DMS 273 treated with DMSO at 0.1 percent for 48 hours (cell line): ENCODE results near the gene FAM107A.

ENCODE experiments used
- DNase-seq: peaks from one replicate; lab custom pipeline; 2025; lab: John Stamatoyannopoulos, UW

Gene FAM107A

DNA sequence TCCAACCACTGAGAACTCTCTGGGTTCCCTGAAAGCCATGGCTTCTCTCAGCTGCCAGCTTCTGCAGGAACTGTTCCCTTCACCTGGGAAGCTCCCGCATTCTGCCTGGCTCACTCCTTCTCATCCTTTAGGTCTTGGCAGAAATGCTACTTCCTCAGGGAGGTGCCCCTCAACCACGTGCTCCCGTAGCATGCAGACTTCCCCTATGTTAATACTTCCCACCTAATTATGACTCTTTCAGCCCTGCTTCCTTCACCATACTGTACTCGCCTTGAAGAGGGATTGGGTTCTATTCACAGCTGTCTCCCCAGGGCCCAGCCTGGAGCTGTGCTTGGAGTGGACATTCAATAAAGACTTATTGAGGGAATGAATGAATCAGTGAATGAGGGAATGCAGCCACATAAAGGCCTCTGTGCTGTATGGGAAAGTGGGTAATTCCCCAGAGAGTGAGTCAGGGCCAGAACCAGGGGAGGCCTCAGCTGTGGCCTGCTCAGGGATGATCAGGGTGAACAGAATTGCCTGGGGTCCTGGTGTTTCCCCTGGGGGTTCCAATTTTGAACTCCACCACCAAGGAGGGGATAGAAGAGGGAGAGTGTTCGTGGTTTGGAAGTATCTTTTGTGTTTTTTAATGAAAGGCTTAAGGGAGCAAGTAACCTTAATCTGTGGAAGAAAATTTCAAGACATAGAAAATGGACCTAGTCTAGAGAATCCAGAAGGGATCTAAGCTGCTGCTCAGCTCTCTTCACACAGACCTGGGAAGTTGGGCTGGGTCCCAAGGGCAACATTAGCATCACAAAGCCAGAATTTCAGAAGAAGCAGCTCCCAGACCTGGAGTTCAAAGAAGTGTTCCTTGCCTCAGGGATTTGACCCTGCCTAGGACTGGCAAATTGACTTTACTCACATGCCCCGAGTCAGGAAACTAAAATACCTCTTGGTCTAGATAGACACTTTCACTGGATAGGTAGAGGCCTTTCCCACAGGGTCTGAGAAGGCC lies 14.6 kb upstream of the FAM107A start:
- DNase-seq, result no peak

DNA sequence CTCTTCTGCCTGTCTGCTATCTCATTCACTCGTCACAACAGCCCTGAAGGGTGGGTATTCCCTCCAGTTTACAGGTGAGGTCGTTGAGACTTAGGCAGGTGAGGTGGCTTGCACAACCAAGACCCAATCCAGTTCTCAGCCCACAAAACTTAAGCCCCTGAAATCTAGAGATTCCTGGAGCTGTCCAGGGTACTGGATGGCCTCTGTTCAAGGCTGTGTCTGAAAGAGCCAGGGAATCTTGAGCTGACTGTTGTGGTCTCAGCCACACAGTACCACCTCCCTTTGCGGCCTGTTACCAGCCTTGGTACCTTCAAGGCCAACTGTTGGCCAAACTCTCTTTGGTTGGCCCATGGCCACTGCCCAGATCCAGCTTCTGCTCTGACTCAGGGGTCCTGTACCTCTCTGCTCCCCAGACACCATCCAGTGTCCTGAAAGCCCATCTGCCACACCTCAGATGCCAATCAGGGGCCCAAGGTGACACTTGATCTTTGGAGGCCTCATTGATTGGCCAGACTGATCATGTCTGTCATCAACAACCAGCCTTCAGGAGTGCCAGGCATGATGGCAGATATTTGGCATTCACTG lies 10.9 kb upstream of the FAM107A start:
- no peak for DNase-seq

DNA sequence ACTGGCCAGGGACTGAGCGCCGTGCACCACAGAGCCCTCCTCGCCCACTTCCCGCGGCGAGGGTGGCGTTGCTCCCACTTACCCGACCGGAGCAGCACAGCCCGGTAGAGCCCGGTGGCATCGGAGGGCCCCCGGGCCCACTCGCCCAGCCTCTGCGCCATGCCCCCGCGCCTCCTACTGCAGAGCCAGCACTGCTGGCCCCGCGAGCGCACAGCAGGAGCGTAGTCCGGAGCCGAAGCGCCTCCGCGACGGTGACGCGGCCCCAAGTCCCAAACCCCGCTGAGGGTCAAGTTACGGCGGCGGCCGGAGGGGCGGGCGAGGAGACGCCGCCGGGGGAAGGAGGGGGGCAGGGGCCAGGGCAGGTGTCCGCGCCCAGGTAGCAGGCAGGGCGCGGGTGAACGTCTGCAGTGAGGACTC lies 9.6 kb upstream of the FAM107A start:
- no peak for DNase-seq

DNA sequence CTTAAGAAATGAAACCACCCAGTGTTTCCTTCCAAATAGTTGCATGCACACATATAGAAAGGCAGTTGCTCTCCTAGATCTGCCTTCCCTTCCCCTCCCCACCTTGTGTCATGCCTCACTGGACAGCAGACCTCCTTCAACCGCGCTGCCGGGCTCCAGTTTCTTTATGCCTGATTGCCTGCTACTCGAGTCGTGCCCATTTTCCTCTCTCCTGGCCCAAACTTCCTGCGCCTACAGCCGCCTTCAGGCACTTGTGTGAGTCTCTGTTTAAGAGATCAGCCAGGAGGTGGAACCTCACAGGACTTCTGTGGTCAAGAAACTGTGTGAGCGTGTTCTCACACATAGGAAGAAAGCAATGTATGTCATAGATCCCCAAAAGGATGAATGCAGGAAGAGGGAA lies 8.8 kb upstream of the FAM107A start:
- DNase-seq, result no peak

DNA sequence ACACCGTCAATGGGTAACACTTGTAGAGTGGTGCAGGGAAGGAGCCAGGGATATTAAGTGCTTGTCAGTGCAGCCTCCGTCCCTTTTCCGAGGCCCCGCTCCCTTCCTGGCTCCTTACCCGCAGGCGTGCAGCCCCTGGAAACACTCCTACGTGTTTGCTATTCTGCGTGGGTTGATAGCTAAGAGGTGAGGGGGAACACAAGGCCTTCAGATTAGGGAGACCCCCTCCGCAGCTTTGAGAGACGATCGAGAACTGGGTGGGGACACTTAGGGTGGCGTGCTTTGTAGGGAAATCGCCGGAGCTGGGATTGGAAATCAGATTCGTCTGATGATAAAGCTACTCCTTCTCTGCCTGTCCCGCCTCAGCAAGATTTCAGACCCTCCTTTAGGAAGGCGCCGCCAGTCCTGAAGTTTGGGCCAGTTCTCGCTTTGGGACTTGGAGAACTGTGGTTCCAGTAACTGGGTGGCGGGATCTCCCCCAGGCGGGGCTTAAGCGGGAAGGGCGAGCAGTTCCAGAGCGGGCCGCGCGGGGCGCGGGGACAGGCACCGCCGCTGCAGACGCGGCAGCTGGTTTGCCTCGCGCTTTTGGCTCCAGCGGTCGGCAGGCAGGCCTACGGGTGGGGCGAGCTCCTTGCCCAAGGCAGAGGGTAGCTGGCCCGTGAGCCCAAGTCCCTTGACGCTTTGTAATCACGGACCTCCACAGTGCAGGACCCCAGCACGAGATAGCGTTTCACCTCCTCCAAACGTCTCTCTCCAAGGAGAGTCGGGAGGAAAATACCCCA lies 8.0 kb upstream of the FAM107A start:
- peak; percentile 21 for DNase-seq

DNA sequence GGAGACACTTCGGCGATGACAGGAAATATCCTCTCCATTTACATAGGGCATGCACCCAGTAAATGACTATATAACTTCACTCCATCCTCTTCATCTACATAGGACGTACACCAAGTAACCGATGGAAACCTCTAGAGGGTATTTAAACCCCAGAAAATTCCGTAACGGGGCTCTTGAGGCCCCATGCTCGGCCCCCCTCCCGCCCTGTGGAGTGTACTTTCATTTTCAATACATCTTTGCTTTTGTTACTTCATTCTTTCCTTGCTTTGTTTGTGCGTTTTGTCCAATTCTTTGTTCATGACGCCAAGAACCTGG lies 7.5 kb upstream of the FAM107A start:
- DNase-seq, result peak; percentile 17

DNA sequence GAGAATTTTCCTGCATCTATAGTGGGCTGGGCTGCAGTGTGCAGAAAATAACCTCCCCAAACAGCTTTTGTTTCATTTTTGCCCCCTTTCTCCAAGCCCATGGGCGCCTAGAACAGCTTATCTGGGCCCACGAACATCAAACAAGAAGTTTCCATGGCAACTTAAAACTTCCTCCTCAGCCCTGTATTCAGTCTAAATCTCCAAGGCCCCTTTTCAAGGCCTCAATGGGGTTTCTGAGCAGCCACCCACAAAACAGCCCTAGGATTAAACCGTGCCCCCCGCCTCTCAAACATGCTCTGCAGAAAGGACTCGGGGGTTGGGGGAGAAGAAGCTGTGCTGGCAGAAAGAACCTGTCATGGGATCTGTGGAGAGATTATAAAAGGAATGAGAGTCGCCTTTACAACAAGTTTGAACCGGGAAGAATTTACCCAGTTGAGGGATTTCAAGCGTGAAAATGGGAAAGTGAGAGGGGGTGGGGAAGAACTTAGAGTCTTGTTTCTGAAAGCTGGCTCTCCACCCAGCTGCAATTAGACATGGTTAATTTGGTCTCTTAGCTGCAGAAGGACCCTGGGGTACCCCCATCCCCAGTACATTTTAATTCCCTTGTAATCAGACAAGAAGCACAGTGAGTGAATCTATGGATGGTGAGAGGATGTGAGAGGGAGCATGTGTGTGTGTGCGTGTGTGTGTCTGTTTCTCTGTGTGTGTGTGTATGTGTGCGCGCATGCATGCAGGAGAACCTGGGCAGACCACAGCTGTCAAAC lies 4.3 kb upstream of the FAM107A start:
- no peak for DNase-seq

DNA sequence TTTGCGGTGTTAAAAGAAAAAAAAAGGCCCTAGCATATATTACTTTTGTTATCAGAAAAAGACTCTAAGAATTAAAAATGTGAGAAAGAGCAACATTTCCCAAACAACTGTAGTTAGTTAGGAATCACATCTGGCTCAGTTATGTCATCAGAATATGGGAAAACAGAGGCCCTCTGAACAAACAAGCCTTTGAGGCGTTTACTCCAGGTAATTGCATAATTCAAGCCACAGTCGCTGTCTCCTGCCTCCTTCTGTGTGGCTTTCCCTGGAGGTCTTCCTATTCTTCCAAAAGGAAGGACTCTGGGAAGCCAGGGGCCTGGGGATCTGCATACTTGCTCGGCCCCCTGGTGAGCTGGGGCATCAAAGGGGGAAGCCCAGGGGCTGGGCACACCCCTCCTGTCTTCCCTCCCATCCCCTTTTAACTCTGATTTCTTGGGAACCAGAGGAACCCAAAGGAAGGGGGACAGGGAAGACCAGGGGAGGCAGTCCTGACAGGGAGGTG lies 3.7 kb upstream of the FAM107A start:
- no peak for DNase-seq

DNA sequence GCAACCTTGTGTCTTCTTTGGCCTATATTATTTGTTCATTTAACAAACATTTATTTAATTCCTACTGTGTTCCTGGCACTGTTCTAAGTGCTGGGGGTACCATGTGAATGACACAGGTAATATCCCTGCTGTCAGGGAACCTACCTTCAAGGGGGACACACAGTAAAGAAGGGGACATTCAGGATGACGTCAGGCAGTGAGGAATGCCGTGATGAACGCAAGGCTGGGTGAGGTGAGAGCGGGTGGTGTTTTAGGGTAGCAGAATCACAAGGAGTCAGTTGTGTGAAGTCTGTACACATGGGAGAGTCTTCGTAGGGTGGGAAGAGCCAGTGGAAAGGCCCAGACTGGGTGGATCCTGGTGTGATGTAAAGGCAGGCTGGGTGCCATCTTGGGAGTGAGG lies 1.7 kb upstream of the FAM107A start:
- DNase-seq, result no peak

DNA sequence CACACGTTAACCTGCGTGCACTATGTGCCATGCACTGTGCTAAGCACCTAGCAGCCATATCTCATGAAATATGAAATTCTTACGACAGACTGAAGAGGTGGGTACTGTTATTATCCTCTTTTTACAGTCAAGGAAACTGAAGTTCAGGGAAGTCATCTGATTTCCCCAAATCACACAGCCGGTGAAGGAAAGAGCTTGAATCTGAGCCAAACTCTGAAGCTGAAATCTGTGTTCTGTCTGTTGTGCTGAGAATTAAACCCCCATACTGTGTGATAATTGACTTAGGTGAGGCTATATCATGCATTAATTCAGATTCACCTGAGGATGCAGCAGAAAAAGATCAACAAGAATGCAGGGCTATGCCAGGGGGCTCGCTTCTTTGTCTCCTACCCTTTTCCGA lies 475 bp downstream of the FAM107A start:
- DNase-seq, result no peak

DNA sequence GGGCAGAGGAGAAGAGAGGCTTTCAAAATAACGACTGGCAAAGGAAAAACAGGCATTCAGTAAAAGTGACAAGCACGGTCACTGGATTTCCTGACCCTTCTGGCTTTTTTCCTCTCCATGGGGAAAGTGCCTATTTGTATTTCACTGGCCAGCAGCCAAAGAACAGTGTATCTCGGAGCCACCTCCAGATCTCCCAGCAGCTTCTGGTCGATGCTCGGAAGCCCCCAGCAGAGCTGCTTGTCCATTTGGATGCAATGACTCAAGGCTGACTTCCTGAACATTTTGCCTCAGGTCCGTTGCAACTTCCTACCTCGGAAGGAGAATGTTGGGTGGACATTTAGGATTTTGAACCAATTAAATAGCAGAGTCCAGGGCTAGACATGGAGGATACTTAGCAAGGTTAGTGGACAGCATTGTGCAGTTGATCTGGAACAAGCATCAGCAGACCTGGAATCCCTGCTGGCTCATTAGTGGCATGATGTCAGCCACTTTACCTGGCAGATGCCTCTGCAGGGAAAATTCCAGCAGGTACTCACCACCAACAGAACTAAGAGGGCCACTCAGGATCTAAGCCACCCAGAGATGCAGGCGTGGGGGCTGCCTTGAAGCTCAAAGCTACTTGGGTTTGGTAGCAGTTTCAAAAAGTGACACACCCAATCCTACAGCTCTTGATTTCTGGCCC lies 1.1 kb downstream of the FAM107A start:
- DNase-seq, result no peak

DNA sequence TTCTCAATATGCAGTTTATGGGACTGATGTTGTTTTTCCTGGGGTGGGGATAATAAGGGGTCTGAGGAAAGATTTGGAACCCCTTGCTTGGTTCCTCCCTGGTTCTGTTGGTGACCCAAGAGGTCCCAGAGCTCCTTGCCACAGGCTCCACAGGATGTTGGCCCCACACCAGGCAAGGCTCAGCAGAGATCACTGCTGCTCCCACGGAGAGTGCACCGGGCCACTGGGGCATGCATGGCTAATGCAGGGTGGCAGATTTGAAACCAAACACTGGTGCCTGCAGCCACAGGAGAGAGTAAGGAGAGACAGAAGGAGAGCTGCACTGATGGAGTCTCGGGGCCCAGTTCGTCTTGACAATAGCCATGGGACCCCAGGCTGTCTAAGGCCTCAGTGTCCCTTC lies 2.5 kb downstream of the FAM107A start:
- DNase-seq, result no peak

DNA sequence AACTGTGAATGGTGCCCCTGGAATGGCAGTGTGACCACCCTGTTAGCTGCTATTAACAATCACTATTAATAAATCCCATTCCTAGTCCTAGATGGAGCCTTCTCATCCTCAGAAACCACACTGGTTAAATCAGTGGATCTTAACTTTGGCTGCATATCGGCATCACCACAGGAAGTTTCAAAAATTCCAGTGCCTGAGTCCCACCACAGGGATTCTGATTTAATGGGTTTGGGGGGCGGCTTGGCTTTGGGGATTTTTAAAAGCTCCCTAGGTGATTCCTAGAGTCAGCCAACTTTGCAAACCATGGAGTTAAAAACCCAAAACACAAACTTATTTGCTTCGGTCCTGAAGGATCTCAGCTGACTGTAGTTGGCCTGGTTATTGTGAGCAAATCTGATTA lies 3.1 kb downstream of the FAM107A start:
- DNase-seq, result no peak

DNA sequence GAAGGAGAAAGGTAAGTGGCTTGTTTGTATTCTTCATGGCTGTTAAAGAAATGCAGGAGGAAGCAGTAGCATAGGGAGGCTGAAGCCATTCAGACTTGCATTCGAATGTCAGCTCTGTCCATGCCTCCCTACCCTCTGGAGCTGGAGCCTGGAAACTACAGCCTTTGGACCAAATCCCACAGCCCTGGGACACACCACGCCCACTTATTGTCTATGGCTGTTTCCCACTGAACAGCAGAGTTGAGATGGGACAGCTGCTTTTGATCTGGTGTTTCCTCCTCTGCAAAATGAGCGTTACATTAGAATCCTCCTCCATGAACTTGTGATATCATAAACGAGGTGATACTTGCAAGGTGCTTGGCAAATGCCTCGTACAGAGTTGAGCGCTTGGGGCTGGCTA lies 3.6 kb downstream of the FAM107A start:
- no peak for DNase-seq

DNA sequence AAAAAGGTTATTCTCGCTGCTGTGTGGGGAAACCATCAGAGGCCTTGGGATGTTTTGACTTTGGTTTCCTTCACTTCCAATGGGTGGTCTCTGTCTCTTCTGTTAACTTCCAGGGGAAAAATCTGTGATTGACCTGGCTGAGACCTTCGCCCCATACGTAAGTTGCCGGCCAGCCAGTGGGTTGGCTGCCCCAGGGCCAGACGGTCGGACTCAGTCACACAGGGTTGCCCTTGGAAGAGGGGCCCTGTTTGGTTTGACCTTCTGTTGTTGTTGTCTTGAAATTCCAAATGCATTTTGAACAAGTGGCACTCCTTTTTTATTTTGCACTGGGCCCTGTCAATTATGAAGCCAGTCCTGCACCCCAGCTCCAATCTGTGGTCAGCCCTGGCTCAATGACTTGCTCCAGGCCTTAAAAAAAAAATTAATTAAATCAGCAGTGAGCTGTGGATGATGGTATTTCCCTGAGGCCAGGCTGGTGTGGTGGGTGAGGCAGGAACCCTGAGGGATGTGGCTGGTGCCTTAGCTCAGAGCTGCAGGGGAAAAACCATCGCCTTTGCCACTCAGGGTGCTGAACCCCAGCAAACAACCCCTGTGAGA lies 4.5 kb downstream of the FAM107A start:
- DNase-seq, result no peak

DNA sequence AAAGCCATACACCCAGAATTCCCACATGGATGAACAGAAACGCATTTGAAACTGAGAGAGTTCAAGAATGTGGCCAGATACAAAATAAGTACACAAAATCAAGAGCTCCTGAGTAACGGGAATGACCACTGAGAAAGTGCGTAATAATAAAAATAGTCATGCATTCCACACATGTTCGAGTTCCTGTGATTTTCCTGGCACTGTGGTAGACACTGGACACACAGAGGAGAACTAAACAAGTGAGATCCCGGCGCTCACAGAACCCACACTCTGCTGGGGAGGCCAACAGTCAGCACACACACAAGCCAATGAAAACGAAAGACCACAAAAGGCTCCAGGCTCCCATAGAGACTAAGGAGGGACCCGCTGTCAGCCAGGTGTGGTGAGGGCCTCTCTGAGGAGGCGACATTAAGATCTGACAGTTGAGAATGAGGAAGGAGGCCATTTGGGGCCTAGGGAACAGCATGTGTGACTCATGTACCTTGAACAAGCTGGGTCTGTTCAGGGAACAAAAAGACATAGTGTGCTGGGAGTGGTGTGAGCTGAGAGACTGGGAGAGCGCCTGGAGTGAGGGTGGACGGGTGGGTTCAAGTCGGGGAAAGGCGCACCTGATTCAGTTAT lies 5.1 kb downstream of the FAM107A start:
- DNase-seq, result no peak

DNA sequence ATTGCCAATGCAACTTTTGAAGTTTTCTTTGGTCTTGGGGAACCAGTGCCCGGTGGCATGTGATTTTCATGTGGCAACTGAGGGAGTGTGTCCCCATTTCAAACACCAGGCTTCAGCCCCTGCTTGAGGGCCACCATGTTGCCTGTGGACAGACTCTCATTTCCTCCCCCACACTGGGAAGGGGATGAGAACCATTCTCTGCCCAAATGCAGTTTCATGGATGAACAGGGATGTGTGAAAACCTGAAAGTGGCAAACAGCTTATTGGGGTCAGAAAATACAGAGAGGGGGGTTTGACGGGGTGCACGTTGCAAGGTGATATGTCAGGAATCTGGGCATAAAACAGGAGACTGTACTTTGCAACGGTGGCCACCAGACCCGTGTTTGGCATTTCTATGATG lies 6.3 kb downstream of the FAM107A start:
- DNase-seq, result no peak

DNA sequence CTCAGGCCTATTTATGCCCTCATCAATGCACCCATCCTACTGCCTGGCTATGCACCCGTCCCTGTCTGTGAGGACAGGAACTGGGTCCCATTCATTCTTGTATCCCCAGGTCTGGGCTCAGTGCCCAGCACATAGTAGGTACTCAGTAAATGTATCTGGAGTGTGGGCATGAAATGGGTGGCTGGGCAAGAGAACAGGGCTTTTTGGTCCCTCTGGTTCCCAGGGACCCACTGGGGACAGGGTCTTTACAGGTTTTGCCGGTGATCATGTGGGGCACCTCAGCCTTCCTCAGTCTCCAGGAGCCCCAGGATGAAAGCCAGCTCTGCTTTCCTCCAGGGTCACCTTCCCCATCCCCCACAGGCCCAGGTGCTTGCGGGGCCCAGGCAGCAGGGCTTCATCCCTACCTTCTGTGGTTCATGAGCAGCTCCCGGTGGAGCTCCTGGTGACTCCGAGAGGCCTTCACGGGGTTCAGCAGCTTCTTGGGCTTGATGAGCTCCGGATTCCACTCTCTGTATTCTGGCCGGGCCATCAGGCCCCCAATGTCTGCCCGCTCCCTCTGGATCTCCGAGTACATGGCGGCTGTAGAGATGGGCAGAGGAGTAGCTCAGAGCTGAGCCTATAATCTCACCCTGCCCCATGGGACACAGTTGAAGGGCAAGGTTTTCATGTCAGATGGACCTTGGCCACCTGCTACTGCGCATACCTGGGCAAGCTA lies 7.7 kb downstream of the FAM107A start:
- DNase-seq, result no peak

DNA sequence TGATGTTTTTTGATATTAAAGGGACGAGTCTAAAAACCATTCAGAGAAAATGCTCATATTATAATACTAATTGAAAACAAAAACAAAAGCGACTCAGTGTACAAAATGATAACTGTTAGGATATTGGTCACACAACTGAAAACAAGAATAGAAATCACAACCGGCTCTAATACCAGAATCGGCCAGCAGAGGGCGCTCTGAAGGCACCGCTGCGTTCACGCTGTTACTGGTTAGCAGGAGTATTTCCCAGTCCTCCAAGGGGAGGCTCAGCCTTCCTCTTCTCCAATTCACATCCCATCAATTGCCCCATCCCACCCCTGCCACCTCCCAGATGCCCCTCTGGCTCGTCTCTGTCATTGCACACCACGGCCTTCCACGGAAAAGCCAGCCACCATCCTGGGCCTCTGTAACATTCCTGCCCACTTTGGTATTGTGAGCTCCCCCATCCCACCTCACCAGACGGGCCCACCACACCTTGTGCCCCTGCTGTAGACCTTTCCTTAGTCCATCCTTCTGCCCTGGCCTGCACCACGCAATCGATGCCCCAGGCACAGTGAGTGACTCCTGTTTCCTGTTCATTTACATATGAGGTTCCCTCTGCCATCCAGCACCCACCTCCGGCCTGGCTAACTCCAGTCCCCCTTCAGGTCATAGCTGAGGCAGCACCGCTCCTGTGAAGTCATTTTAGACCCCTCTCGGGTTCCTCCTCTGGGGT lies 8.5 kb downstream of the FAM107A start:
- DNase-seq, result no peak

DNA sequence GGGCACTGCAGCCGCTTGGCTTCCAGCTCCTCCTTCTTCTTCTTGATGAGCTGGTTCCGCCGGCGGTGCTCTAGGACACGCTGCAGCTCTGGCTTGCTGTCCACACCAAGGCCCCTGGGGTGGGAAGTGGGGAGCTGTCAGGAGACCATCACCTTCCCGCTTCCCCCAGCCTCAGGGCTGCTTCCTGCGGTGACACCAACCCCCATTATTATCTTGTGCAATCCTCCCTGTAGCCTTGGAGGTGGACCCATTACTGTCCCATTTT lies 10.0 kb downstream of the FAM107A start:
- no peak for DNase-seq
